Activated CD4-positive, alpha-beta T cell treated with anti-CD3 and anti-CD28 coated beads for 1 hour (primary cell): ENCODE results near the gene E2F7.
A peak's percentile ranks its signal among the peaks of the same experiment; 100 is the strongest.

Experiments
- DNase-seq: peaks from one replicate; pipeline ENCODE4 v3.0.0-alpha.2; 2020

The E2F7 gene

DNA sequence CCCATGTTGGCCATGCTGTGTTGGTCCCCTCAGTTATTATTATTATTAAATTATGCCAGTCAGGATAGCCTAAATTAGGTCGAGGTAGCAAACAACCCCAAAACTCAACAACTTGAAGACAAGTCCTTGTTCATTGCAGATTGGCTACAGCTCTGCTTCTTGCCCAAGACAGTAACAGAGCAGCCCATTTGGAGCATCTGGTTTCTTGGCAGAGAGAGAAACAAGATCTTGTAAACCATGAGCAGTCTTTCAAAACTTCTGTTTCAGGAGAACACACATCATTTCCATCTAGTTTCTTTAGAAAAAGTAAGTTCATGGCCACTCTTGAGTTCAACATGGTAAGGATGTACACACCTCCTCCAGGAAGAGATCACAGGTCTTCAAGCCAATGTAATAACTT lies 52.3 kb downstream of the E2F7 start:
- no peak for DNase-seq

DNA sequence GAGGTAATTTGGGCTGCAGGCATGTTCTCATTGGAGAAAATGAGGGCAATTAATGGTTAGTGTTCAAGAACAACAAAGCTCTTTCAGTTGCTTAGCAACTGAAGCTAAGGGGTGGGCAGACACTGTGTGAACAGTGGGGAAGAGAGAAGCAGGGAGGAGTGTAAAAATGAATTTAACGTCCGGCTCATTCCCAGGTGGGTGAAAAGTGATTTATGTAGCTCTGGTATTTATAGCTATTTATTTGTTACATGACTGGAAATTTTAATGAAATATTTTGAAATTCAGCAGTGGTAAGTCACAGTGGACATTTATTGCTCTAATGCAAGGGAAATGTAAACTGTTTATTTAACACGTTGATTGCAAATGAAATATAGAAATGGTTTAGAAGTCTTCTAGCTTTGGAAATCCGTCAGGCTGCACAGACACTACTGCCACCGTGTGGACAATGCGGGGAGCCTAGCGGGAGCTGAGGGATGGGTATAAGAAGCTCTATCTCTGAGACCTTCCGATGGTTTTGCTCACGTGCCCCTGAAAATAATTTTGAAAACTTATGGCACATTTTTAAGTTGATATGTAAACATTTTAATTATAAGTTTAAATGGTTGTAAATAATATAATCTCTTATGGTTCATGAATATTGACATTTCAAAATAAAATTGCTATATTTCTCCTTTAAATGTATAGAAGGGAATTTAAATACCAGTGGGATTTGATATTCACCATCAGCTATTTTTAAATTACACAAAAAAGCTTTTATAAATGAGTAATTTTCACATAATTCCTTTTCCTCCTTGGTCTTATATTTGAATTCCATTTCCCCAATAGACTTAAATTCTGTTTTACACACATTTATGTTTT lies 54.4 kb downstream of the E2F7 start:
- peak; percentile 40 for DNase-seq

DNA sequence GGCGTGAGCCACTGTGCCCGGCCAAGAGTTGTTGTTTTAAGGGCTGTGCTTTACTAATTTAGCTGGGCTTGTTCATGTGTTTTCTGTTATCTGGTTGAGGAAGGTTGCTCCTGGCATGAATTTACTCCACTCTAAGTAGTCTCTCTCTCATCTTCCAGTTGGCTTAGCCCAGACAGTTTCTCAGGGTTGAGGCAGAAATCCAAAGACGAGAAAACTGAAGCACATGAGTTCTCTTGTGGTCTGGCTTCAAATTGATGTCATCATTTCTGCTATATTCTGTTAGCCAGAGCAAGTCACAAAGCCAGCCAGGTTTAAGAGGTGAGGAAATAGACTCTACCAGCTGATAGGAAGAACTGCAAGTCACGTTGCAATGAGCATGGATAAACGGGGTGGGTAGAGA lies 57.9 kb downstream of the E2F7 start:
- DNase-seq: no peak

DNA sequence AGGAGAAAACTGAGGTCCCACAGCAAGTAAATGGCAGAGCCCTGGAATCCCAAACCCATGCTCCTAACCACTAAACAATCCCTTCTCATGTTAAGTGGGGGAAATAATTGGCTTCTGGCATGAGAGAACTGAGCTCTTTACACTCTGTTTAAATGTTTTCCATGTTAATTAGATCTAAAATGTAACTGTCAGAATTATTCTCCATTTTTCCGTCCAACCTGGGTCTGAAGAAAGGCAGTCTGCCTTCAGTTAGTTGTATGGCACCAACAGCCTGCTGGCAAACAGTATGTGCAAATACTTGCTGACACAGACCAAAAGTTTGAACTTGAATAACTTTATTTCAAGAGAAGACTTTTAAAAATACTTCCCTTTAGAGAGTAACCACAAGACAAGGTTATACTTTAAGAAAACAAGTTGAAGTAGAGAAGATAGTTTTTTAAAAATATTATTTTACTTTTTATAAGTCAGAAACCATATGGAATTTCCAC lies 59.7 kb downstream of the E2F7 start:
- no peak for DNase-seq

DNA sequence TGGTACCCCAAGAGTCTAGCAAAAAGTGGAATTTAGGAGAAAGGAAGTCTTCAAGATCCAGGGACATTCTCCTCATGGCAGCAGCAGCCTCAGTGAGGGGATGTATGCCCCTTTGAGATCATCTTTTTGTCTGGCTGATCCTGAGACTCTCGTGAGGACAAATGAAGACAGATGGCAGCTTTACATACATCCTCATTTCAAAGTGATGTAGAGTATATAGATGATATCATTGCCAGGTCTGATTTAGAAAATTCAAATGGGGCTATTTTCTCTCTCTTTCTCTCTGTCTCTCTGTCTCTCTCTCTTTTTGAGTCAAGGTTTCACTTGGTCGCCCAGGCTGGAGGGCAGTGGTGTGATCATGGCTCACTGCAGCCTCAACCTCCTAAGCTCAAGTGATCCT lies 61.5 kb downstream of the E2F7 start:
- DNase-seq: no peak

DNA sequence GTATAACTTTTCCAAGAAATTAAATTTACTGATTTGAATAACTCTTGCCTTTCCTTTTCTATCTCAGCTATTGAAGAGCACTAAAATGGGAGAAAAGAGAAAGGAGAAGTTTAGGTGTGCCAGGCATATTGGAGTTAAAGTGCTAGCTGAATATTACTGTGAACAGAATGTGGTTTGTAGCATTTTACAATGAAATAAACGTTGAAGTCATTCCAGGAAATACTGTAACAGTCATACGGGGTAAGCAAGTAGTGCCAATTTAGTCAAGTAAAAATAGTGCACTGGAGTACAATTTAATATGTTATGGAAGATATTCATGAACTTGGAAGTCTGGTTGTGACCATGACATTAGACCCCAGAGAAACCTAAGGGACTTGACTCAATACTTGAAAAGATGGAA lies 62.1 kb downstream of the E2F7 start:
- no peak for DNase-seq

DNA sequence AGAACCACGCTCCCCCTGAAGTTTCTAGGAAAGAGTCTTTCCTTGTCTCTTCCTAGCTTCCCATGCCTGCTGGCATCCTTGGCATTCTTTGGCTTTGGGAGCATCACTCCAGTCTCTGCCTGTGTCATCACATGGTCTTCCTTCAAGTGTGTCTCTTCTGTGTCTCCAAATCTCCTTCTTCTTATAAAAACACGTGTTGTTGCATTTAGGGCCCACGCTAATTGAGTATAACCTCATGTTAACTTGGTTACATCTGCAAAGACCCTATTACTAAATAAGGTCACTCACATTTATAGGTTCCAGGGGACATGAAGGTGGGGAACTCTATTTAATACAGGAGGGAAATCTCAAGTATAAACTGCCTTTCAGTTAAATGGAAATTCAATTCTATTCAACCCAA lies 63.0 kb downstream of the E2F7 start:
- no peak for DNase-seq

DNA sequence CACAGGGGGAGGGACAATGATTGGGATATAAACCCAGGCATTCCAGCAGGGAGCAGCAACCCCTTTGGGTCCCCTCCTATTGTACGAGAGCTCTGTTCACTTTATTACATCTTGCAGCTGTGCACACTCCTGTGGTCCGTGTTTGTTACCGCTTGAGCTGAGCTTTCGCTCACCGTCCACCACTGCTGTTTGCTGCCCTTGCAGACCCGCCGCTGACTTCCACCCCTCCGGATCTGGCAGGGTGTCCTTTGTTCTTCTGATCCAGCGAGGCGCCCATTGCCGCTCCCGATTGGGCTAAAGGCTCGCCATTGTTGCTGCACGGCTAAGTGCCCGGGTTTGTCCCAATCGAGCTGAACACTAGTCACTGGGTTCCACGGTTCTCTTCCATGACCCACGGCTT lies 64.1 kb downstream of the E2F7 start:
- no peak for DNase-seq

DNA sequence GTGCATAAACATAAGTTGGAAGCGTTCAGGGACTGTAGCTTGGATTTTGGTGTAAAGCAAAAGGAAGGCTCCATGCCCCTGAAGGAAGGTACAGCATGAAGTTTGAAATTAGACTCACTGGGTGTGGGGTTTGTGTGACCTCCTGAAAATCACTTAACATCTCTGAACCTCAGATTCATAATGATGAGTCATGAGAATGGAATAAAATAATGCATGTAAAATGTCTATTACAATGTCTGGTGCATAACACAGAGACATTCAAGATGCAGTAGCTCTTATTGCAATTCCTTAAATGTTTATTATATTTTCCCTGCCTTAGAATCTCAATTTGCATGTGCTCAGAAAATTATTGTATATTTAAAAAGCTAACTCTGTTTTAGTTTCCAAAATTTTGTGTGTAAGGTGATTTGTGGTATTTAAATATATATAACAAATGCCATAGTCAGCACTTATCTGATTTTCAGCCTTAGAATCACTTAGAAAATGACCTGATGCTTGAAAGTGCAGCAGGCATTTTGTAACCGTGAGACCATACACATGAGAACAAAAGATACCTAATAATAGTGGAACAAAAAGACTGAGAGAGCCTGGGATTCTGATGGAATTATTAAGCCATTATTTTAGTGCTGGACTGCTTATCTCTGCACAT lies 66.3 kb downstream of the E2F7 start:
- DNase-seq: no peak

DNA sequence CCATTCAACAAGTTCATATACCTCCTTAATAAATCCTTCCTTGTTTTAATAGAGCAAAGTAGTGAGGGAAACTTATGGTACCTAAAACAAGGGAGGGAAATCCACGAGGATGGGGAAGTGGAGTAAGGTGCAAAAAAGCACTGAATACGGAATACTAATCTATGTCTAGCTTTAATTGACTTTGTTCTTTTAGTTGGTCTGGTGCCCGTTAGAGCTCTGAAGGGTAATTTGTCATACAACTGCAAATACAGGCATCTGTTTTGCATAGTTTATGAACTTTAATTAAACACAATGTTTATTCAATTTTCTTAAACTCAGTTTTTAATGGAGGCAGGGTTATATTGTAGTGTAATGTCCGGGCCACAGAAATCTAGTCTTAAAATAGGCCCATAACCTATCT lies 67.0 kb downstream of the E2F7 start:
- DNase-seq: no peak

DNA sequence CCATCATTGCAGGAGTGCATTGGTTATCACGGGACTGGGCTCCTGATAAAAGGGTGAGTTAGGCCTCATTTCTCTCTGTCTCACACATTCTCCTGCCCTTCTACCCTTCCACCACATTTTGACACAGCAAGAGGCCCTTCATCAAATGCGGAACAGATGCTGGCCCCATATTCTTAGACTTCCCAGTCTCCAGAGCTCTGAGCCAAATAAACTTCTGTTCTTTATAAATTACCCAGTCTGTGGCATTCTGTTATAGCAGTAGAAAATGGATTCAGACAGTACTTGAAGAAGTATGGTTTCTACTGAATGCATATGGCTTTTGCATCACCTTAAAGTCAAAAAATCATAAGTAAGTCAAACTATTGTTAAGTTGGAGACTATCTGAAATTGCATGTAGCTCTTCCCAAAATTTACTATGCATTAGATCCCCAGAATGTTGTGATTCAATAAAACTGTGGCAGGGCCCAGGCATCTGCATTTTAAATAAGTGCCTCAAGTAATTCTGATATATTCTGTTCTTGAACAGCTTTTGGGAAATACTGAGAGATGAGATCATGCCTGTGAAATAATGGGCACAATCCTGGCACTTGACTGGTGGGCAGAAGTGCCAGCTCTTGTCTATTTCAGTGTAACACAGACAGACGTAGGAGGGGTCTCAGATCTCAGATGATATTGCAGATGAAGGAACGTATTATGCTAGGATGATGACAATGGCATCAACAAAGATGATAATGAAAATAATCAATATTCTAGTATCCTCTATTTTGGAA lies 68.2 kb downstream of the E2F7 start:
- DNase-seq: no peak

DNA sequence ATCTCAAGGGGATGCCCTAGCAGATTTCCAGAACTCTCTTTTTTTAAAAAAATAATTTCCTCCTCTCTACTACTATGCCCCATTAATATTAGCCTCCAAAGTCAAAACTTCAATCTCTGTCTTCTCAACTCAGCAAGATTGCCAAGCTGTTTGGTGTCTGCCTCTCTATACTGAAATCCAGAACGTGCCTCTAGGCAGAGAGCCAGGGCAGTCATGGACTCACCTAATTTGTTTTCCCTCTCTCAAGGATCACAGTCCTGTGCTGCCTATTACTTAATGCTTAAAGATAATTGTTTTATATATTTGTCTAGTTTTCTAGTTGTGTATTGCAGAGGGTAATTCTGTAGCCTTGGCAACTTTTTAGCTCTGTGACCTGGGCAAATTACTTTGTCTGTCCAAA lies 74.7 kb downstream of the E2F7 start:
- DNase-seq: no peak

DNA sequence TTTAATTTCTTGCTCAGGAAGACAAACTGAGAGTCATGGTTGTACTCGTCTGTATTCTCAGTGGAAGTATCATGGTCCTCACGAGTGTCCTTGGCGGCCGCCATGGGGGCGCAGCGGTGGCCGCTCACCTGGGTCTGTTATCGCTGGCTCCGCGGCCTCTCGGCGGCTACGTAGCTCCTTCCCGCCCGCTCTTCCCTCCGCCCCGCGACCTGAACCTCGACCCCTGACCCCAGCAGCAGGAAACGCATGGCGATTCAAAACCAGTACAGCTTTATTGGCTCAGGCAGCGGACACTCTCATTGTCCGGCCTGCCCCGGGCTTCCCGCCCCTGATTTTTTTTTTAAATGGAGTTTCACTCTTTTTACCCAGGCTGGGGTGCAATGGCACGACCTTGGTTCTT lies 80.8 kb downstream of the E2F7 start:
- DNase-seq: no peak

DNA sequence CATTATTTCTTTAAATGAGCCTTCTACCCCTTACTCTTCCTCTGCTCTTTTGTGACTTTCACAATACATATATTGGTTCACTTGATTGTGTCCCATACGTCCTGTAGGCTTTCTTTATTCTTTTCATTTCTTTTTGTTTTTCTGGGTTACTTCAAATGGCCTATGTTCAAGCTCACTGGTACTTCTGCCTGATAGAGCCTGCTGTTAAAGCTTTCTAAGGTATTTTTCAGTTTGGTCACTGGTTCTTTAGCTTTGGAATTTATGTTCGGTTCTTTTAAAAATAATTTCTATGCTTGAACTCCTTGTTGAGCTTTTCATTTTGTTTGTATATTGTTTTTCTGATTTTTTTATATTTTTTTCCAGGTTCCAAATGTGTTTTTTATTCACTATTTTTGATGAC lies 81.9 kb downstream of the E2F7 start:
- no peak for DNase-seq

DNA sequence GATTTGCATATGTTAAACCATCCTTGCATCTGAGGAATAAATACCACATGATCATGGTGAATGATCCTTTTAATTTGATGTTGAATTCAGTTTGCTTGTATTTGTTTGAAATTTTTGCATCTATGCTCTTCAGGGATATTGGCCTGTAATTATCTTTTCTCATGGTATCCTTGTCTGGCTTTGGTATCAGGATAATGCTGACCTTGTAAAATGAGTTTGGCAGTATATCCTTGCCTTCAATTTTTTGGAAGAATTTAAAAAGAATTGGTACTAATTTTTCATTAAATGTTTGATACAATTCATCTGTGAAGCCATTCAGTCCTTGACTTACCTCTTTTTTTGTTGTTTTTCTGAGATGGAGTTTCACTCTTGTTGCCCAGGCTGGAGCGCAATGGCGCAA lies 85.2 kb downstream of the E2F7 start:
- DNase-seq: no peak

DNA sequence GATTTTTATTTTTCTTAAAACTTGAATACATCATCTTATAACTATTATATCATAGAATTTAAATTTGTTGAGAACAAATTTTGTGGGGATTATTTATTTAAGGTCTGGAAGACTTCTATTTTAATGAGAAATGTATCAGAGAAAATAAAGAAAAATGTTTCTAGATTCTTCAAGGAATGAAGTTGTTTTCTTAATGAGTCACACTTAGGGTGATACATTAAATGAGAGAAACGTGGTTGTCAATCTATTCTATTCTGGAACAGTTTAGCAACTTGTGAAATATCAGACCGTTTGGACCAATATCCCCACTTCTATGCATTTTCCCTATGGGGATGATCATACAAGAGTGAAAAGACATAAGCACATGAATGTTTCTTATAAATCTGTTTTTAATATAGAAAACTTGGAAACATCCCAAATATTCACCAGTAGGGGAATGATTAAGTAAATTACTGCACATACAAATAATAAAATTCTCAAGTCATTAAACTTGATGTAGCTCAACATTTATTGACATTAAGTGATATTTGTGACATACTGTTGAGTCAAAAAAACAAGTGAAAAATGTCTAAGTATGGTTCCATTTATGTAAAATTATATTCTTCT lies 88.5 kb downstream of the E2F7 start:
- DNase-seq: no peak
